Stimulated activated CD8-positive, alpha-beta memory T cell treated with anti-CD3 and anti-CD28 coated beads, Interleukin-7, amount 100 ng/mL, for 48 hours (primary cell): Measurements from ENCODE around the gene HMCES.
A peak's percentile ranks its signal among the peaks of the same experiment; 100 is the strongest.
"Not testable (repeated sequence)": the region's sequence is repeated elsewhere in the genome, so short reads cannot be mapped to it uniquely, and the experiment has no call there.

Experiments used
- DNase-seq, 2 donors: peaks; one replicate each; pipeline ENCODE4 v3.0.0-alpha.2; 2020; ENCODE audit warnings: low read depth in 1 of 2; ENCODE audit errors: extremely low read depth in 1 of 2

The HMCES gene

DNA sequence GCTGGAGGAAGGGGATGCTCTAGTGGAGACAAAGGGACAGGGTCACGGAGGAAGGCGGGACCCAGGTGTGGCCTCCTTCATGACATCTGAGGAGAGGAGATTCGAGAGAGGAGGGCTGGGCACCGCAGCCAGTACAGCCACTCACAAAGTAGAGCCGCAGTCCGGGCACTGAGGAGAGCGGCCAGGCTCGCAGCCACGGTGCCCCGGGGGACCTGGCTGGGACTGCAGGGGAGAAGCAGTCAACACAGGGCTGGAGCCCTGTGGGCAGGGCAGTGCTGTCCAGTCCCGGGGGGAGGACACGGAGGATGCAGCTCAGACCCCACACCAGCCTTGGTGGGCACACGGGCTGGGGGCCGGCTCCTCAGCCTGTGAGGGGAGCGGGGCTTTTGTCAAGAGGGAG, 40.3 kb downstream of the HMCES start:
- DNase-seq = no peak

DNA sequence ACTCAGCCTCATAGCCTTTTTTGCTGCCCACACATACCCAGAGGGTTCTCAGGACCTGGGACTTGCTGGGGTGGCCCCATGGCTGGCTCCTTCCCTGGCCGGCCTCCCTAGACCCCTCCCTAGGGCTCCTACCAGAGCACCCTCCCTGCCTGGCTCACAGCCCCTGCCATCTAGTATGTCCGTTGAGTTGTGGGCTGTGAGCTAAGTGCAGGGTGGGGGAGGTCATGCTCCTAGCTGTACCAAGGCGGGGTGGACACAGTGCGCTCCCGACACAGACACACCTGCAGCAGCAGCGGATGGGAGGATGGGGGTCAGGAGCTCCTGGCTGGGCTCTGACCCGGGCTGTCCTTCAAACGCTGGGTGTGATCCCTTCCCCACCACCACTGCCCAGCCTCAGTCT, 41.6 kb downstream of the HMCES start:
- DNase-seq = no peak

DNA sequence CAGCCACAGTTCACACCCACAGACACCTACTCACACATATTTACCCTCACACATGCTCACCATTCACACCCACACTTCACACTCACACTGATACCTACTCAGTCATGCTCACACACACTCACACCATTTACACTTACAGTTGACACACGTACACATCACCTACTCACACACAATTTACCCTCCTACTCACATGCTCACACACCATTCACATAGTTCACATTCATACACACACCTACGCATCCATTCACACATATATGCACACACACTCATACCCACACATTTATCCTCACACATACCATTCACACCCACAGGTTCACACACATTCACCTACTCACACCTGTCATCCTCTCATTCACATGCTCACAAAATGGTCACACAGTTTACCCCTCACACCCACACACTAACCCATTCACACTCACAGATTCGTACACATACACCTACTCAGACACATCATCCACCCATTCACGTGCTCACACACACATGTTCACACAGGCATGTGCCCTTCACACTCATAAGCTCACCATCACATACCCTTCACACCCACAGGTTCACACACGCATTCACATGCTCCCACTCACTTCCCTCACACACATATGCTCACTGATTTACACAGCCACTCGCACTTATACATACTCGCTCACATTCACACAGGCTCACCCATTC, 42.3 kb downstream of the HMCES start:
- no peak for DNase-seq

DNA sequence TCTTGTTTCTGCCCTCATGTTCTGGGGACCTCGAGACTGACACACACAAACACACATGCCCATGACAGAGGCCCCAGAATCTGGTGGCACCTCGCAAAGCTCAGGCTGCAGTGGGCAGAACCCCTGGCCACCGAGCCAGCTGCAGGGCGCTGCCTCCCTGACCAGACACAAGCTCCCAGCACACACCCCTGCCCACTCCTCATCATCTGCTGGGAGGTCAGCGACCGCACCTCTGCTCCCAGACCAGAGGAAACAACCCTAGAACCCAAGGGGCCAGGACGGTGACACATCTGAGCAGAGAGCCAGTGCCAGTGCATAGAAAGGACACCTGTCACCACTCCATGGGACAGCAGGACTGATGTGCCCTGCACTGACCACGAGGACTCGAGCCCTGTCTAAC, 43.2 kb downstream of the HMCES start:
- no peak for DNase-seq

DNA sequence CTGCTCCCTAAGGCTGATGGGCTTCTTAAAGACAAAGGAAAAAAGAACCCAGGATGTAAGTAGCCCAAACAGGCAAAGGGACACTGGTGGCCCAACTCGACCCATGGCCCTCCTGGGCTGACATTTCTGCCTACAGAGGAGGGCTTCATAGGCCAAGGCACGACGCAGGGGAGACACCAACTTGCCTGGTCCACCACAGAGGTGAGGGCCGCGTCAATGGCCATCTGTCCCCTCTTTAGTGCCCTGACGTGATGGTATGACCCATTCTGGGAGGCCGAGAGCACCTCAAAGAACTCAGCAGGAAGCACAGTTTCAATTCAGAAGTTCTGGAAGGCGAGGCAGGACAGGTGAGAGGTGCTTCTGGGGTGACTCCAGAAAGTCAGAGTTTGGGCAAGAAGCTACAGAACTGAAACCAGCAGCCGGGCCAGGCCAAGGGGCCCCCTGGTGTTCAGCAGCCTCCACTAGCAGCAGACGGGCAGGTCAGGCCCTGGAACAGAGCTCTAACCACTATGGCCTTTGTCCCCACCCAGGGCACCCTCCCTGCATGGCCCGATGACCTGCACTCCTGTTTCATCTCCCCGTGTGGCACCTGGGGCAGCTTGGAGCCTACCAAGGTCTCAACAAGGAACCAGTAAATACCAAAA, 45.1 kb downstream of the HMCES start:
- DNase-seq = no peak

DNA sequence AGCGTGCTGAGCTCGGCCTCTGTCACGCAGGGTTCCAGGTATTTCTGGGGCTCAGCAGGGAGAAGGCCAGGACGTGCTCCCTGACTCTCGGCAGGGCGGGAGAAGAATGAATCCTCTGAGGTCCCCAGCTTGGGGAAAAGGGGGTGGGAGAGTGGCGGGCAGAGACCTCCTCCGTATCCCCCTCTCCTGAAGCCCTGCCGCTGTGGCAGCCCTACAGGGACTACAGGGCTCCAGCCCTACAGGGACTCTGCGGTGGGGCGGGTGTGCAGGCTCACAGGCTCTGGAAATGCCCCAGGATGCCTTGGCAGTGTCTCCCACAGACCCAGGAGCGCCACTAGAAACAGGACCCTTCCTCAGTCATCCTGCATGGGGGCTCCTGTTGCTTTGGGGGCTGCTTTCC, 46.2 kb downstream of the HMCES start:
- DNase-seq = no peak

DNA sequence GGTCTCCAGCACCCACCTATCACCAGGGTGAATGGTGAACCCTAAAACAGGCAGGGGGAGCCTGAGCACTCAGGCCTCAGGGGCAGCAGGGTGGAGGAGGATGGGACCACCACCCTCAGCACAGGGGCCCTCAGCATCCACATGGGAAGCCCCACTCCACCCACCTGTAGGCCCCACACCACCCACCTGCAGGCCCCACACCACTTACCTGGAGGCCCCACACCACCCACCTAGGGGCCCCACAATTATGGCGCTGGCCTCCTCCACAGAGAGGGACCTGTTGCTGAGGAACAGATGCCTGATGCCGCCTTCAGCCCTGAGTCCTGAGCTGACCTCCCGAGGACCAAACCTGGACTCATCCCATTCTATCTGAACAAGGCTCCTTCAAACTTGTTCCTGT, 46.7 kb downstream of the HMCES start:
- no peak for DNase-seq

DNA sequence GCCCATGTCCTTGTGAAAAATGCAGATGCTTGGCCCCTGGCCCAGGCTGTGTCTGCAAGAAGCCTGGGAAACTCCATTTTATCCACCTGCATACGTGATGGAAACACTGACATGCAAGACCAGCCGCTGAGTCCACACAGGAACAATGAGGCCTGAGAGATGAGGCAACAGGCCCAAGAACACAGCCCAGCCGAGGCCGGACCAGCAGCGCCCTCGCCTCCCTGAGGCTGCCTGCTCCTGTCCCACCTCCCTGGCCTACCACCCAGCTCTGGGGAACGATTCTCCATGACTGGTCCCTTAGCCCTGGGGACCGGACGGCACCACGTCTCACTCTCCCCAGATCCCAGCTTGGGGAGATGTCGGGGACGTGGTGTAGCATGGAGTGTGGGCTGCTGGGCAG, 47.5 kb downstream of the HMCES start:
- no peak for DNase-seq

DNA sequence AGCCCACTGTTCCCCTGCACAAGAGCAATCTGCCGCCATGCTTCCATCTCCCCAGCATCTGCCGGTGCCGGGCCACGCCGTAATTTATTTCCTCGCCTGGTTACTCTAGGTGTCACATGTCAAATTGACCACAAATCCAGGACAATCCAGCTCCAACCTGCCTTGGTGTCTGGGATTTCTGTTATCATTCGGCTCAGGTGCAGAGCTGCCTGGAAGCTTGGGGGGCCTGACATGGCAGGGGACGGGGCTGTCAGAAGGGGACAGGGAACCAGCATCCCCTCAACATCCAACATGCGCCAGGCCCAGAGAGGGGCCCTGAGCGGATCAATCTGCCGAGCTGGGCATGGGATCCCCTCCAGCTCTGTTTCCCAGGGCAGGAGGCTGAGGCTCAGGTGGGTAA, 47.9 kb downstream of the HMCES start:
- DNase-seq = no peak

DNA sequence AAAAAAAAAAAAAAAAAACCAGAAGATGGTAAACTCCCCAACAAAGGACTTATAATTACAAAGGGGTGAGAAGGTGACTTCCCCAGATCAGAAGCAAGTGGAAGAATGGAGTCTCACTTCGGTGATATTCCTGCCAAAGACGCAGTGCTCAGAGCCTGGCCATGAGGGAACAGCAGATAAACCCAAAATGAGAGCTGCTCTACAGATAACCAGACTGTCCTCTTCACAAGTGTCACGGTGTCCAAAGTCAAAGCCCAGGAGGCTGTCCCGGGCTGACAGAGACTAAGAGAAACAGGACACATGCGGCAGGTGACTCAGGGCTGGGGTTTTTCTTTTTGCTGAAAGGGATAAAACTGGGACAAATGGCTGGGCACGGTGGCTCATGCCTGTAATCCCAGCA, 48.8 kb downstream of the HMCES start:
- DNase-seq = no peak

DNA sequence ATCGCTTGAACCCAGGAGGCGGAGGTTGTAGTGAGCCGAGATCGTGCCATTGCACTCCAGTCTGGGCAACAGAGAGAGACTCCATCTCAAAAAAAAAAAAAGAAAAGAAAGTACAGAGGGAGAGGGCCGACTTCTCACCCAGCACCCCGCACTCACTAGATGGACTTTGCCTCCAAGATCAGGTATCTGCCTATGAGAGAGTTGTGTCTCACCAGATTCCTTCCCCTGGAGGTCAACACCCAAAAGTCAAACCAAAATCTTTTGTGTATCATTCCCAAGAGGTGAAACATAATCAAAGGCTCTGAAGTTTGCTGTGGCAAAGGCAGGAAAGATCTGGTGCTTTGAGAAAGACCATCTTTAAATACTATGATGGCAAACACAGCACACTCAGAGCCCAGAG, 51.2 kb downstream of the HMCES start:
- no peak for DNase-seq

DNA sequence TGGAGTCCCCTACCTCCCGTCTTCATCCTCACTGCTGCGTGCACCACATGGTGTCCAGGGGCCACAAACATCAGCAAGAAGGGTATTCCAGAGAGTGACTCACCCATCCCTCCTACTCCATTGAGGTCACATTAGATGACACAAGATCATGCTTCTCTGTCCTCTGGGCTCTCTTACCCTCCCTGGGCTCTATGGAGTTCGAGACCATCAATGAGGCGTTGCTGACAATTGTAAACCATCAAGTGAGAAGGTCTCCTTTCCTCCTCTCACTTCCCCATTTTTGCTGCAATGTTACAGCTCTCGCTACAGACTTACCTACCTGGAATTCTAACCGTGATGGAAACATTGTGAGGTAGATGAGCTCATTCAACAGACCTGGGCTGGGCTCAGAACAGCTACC, 51.7 kb downstream of the HMCES start:
- DNase-seq = no peak

DNA sequence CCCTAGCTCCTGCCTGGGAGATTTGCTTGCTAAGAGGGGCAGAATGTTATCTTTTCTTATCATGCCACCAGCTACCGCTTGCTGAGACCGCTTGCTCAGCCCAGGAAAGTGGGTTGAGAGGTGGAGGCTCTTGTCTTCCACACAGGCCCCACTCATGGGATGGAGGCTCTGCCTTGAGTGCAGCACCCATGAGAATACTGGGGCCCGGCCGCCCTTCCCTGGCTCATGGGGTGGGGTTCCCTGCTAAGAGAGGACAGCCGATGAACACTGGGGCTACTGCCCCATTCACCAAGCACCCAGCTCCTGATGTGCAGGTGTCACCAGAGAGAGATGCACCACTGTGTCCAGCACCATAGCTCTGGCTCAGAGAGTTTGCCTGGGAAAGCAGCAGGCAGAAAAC, 55.2 kb downstream of the HMCES start:
- DNase-seq = no peak

DNA sequence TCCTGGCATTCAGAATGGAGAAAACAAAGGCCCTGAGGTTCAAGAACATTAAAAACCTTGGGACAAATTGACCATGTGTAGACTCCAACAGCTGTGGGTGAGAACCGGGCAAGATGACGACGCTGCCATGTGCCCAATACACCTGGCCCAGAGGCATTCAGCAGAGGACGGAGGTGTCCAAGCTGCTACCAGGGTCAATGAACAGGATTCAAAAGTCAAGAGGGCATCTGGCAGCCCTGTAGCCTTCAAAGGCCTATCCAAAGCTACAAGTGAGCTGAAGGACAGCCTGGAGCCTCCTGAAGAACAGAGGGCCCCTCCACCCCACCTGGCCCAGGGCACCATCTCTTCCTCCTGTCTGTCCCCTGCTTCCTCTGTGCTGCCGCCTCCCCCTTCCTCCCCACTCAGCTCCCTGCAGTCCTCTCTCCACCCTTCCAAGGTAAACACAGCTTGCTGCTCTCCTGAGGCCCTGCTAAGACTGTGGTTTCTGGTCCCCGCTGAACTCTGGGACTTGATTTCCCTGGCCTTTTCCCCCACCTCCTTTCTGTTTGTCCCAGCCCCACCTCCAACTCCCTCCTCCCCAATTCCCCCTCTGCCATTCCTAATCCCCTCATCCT, 57.5 kb downstream of the HMCES start:
- no peak for DNase-seq

DNA sequence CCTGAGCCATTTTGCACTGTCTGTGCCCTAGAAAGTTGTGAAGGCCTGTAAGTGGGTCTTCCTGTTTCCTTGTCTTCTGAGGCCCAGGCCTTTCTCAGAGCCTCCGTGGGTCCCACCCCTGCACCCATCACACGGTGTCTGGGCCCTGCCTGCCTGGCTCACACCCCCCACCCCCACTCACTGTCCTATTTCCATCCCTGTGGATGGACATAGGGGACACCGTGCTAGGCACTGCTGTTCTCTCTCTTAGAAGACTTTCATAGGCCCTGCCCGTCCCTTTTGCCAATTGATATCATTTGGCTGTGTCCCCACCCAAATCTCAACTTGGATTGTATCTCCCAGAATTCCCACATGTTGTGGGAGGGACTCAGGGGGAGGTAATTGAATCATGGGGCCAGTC, 59.0 kb downstream of the HMCES start:
- not testable (repeated sequence) for DNase-seq

DNA sequence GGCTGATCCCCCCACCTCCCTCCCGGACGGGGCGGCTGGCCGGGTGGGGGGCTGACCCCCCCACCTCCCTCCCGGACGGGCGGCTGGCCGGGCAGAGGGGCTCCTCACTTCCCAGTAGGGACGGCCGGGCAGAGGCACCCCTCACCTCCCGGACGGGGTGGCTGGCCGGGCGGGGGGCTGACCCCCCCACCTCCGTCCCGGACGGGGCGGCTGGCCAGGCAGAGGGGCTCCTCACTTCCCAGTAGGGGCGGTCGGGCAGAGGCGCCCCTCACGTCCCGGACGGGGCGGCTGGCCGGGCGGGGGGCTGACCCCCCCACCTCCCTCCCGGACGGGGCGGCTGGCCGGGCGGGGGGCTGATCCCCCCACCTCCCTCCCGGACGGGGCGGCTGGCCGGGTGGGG, 60.5 kb downstream of the HMCES start:
- not testable (repeated sequence) for DNase-seq

DNA sequence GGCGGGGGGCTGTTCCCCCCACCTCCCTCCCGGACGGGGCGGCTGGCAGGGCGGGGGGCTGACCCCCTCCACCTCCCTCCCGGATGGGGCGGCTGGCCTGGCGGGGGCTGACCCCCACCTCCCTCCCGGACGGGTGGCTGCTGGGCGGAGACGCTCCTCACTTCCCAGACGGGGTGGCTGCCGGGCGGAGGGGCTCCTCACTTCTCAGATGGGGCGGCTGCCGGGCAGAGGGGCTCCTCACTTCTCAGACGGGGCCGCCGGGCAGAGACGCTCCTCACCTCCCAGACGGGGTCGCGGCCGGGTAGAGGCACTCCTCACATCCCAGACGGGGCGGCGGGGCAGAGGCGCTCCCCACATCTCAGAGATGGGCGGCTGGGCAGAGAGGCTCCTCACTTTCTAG, 61.2 kb downstream of the HMCES start:
- not testable (repeated sequence) for DNase-seq

DNA sequence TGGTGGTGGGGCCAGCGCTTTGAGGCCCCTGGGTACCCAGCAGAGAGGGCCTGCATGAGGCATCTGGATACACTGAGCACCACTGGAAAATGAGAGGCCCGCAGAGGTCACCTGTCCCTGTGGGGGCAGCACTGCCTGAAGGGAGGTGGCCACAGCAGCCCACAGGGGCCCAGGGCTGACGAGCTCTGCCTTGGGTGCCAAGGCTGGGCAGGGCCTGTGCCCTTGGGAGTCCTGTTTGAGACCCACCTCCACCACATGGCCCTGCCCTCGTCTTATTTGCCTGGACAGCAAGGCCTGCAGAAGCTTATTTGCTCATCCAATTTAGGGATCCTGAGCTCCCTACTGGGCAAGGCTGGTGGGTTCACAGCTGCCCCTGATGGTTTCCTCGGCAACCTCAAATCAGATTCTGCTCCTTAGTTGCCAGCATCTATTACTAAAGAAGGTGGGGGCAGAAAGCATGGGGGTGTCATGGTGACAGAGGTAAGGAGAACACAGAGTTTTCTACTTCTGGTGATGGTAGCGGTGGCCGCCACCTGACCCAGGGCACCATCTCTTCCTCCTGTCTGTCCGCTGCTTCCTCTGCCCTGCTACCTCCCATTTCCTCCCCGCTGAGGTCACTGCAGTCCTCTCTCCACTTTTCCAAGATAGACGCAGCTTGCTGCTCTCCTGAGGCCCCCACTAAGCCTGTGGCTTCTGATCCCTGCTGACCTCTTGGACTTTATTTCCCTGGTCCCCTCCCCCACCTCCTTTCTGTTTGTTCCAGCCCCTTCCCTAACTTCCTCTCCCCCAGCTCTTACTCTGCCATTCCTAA, 62.9 kb downstream of the HMCES start:
- DNase-seq = no peak

DNA sequence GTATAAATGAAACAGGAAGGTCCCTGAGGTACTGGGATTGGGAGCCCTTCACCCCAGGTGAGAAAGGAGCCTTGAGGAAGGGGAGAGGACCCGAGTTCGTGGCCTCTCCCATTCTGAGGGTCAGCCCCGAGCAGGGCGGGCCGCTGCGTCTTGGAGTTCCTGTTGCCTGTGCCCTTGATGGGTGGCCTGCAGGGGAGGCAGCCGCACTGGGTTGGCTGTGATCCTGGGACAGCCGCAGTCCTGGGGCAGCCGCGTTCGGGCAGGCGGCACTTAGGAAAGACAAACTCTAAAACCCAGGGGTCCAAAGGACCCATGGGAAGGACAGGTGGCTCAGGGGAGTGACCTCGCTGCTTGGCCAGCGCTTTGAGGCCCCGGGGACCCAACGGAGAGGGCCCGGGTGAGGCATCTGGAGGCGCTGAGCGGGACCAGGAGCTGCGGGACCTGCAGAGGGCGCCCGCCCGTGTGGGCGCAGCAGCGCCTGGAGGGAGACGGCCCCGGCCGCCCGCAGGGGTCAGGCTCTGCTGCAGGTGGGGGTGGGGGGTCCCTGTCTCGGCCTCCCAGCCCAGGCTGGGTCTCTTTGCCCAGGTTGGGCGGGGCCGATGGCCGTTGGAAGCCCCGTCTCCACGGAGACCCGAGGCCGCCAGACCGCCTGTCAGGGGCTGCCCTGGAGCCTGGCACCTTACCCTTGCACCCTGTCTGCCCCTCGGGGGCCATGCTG, 65.1 kb downstream of the HMCES start:
- DNase-seq = peak in 1 of 2 donors; percentile 5

DNA sequence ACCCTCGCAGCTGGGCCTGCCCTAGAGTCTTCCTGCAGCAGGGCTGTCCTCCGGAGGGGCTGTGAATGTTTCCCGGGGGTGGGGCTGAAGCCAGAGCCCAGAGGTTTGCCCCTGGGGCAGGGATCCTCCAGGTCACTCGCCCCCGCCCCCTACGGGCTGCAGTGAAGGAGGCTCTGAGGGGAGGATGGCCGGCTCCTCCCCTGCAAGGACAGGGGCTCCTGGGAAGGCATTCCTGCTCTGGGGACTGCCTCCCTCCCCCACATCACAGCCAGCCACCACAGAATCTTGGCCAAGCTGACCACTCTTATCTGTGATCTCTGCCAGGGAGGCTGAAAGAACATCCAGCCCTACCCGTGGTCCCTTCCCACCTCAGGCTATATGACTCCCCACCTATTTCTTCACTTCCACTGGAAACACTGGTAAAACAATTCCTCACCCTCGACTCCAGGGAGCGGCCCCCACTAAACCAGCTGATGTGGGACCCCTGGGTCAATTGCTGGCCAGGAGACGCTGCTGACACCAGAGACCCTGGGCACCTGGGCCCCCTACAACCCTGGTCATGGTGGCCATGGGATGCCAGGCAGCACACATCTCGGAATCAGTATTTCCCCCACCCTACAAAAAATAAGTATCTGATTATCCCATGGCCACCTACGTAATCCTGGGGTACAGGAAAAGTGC, 66.0 kb downstream of the HMCES start:
- no peak for DNase-seq
